GM12878 (cell line): ENCODE measurements around the gene PAN3. TPM values are rescaled to one million over a fixed set of nuclear protein-coding genes. Genes with fewer than 3 reads are reported as not detected.

Source experiments
- ATAC-seq: fragments of 200-7000 bp; cut with Tn5 transposase; 3 replicates; pipeline ENCODE4 v1.9.1; 2020; ENCODE audit warnings: mild to moderate bottlenecking, moderate library complexity
- BruUV-seq: library from RNA; stranded (reverse); fragments of 400-500 nt; replicated peaks from 2 replicates; lab custom pipeline; 2021; lab: Mats Ljungman, UMichigan
- CTCF ChIA-PET: fragments of 300-600 bp; sonication (Branson Sonifier 250); formaldehyde crosslinking; extraction: SDS; loops from one replicate; lab custom pipeline; 2021; ENCODE audit warnings: inconsistent platforms; lab: Yijun Ruan, JAX
- POLR2A ChIA-PET: fragments of 350-600 bp; formaldehyde crosslinking; extraction: SDS; loops from one replicate; lab custom pipeline; 2021; ENCODE audit warnings: inconsistent platforms; lab: Charles Lee
- RAD21 ChIA-PET: fragments of 300-600 bp; sonication (Branson Sonifier 250); formaldehyde crosslinking; loops from one replicate; lab custom pipeline; 2023; ENCODE audit warnings: antibody characterized with exemption; ENCODE audit not compliant: unreplicated experiment; lab: Charles Lee
- SMC1A ChIA-PET: fragments of 300-600 bp; sonication (Branson Sonifier 250); formaldehyde crosslinking; loops from one replicate; lab custom pipeline; 2023; ENCODE audit not compliant: unreplicated experiment, uncharacterized antibody; lab: Charles Lee
- DNase-seq: peaks from one replicate; pipeline ENCODE4 v3.0.0-alpha.2; 2011; ENCODE audit warnings: low read depth, low spot score
- FAIRE-seq: peaks from 3 replicates; lab custom pipeline; 2011; peaks lifted over from hg19 to GRCh38; lab: Jason Lieb, UNC
- H2AFZ ChIP-seq: 2 replicates; pipeline ENCODE4 v1.6.0; 2011; ENCODE audit warnings: low read depth, low read length, control low read depth; ENCODE audit not compliant: control insufficient read depth
- H3K27ac ChIP-seq: 2 replicates; pipeline ENCODE4 v1.5.1; 2011; ENCODE audit warnings: control low read depth; ENCODE audit not compliant: control insufficient read depth, insufficient read depth
- H3K27me3 ChIP-seq, 2 experiments: replicated peaks in 1 of 2; 2 replicates each; pipeline versions ENCODE4 v1.6.0 to v1.6.1; 2011; ENCODE audit warnings: low read length in 1 of 2; ENCODE audit not compliant: control insufficient read depth in 2 of 2, insufficient read depth in 2 of 2
- H3K36me3 ChIP-seq, 2 experiments: 2 replicates each; pipeline ENCODE4 v1.5.1; 2011; ENCODE audit warnings: low read length in 1 of 2; ENCODE audit not compliant: control insufficient read depth in 2 of 2, insufficient read depth in 2 of 2
- H3K4me1 ChIP-seq: 2 replicates; pipeline ENCODE4 v1.6.1; 2011; ENCODE audit warnings: mild to moderate bottlenecking, low read length, moderate library complexity, mixed read lengths; ENCODE audit not compliant: control insufficient read depth, insufficient read depth
- H3K4me2 ChIP-seq: 2 replicates; pipeline ENCODE4 v1.6.0; 2011; ENCODE audit warnings: control low read depth; ENCODE audit not compliant: control insufficient read depth, insufficient read depth
- H3K4me3 ChIP-seq: fragments of 200-600 bp; sonication (generic); 2 replicates; pipeline ENCODE4 v1.5.1; 2016
- H3K79me2 ChIP-seq: 2 replicates; pipeline ENCODE4 v1.6.0; 2011; ENCODE audit warnings: low read length; ENCODE audit not compliant: control insufficient read depth, insufficient read depth
- H3K9ac ChIP-seq: 2 replicates; pipeline ENCODE4 v1.8.0; 2011; ENCODE audit warnings: low read length, control low read depth, mixed read lengths; ENCODE audit not compliant: control insufficient read depth, insufficient read depth
- H3K9me3 ChIP-seq: replicated peaks from 3 replicates; pipeline ENCODE4 v1.5.1; 2011; ENCODE audit warnings: mild to moderate bottlenecking, low read length; ENCODE audit not compliant: control insufficient read depth, insufficient read depth
- H4K20me1 ChIP-seq: 2 replicates; pipeline ENCODE4 v1.6.0; 2011; ENCODE audit not compliant: control insufficient read depth, insufficient read depth
- ATF3 ChIP-seq: IDR thresholded peaks from 2 replicates; pipeline ENCODE4 v1.6.1; 2011; ENCODE audit warnings: low read depth, mild to moderate bottlenecking, low read length, moderate library complexity, borderline replicate concordance; ENCODE audit errors: extremely low read depth
- ATF7 ChIP-seq: fragments of 450-650 bp; IDR thresholded peaks from 2 replicates; pipeline ENCODE4 v1.6.1; 2016; ENCODE audit warnings: low read depth, mild to moderate bottlenecking
- CEBPZ ChIP-seq: fragments of 150-350 bp; IDR thresholded peaks from 2 replicates; pipeline ENCODE4 v1.6.1; 2016; ENCODE audit warnings: low read depth, low read length
- ESRRA ChIP-seq: IDR thresholded peaks from 2 replicates; pipeline ENCODE4 v1.6.1; 2012; ENCODE audit warnings: mild to moderate bottlenecking, low read length, improper control_type of control experiment
- JUND ChIP-seq: IDR thresholded peaks from 2 replicates; pipeline ENCODE4 v1.6.1; 2012; ENCODE audit warnings: low read depth, mild to moderate bottlenecking, low read length, improper control_type of control experiment, moderate library complexity
- TAF1 ChIP-seq: IDR thresholded peaks from 2 replicates; pipeline ENCODE4 v1.6.1; 2011; ENCODE audit warnings: mild to moderate bottlenecking, low read depth, low read length, borderline replicate concordance
- YY1 ChIP-seq: IDR thresholded peaks from 2 replicates; pipeline ENCODE4 v1.6.1; 2011; ENCODE audit warnings: low read depth, mild to moderate bottlenecking, low read length
- ZNF384 ChIP-seq: IDR thresholded peaks from 2 replicates; pipeline ENCODE4 v1.6.1; 2012; ENCODE audit warnings: low read depth, mild to moderate bottlenecking, low read length, improper control_type of control experiment, borderline replicate concordance
- ZNF622 ChIP-seq: fragments of 450-650 bp; IDR thresholded peaks from 2 replicates; pipeline ENCODE4 v1.6.1; 2017; ENCODE audit warnings: mild to moderate bottlenecking, inconsistent platforms
- ZNF687 ChIP-seq: fragments of 450-650 bp; IDR thresholded peaks from 2 replicates; pipeline ENCODE4 v1.6.1; 2017; ENCODE audit warnings: mild to moderate bottlenecking, moderate library complexity
- ZSCAN29 ChIP-seq: fragments of 450-650 bp; IDR thresholded peaks from 2 replicates; pipeline ENCODE4 v1.6.1; 2017; ENCODE audit warnings: mild to moderate bottlenecking, moderate library complexity
- WGBS: methylation state at CpG from one replicate; pipeline ENCODE4 v1.1.6; 2016; ENCODE audit warnings: low lambda C conversion rate; ENCODE audit not compliant: insufficient replicate concordance, insufficient coverage; ENCODE audit errors: missing lambda C conversion rate; 5-methylcytosine and 5-hydroxymethylcytosine counted together
- in situ Hi-C: fragments of 300-500 bp; cut with MboI; formaldehyde crosslinking; loops from 9 replicates; pipeline ENCODE4 v1.14.3; 2018; ENCODE audit warnings: mixed read lengths
- intact Hi-C: fragments of 100-400 bp; cut with micrococcal nuclease; formaldehyde crosslinking; loops from one replicate; pipeline ENCODE4 v1.14.2; 2022; ENCODE audit not compliant: unreplicated experiment
- polyA plus RNA-seq, 11 experiments: library from polyadenylated mRNA; depleted of rRNA in 4 of 11; unstranded in 6 of 11; stranded (reverse) in 5 of 11; fragments of >200 nt; fragmentation: Nextera tagmentation in 4 of 11; fragmentation: Illumina TruSeq in 1 of 11; extraction: Ambion mirVana in 4 of 11; extraction: Trizol in 1 of 11; gene quantifications; 1 replicate in 1 of 11; 2 replicates in 10 of 11; pipeline versions ENCODE4 v1.2.1 to v1.2.3, GENCODE V29; 2011 to 2016; ENCODE audit warnings: inconsistent platforms in 2 of 11, missing spikeins in 2 of 11, low read depth in 1 of 11
- total RNA-seq, 4 experiments: library from RNA; depleted of rRNA in 3 of 4; stranded (reverse); fragments of >200 nt in 3 of 4; fragmentation: Illumina TruSeq in 1 of 4; extraction: Trizol in 1 of 4; gene quantifications; 2 replicates each; pipeline versions ENCODE4 v1.2.1 to v1.2.3, GENCODE V29; 2013 to 2021
- TF ChIP-seq, protein P1 (sequence below): fragments of 450-650 bp; IDR thresholded peaks from 2 replicates; pipeline ENCODE4 v1.6.1; 2017; ENCODE audit warnings: borderline replicate concordance
- TF ChIP-seq, protein P2 (sequence below): fragments of 450-650 bp; conservative IDR thresholded peaks from 2 replicates; pipeline ENCODE4 v1.6.1; 2017; ENCODE audit warnings: mild to moderate bottlenecking, moderate library complexity

Gene PAN3
- total and polyA plus RNA-seq, 10 of the 15 experiments (the other 5 are each of a cell fraction or from before 2014, with no cell fraction given), result 13.0 to 33.3 (median 19.9) TPM

GRCh38 chr13:28089065-28089464 lies 49.3 kb upstream of the PAN3 start:
- no peaks in the 10 kb centered on the region for H3K9me3 ChIP-seq
- no peaks in the 10 kb centered on the region for H3K36me3 ChIP-seq
- H3K27me3 ChIP-seq, result no peaks in the 10 kb centered on the region
- ATAC-seq, result peak; percentile 59
- DNase-seq, result no peak
- H3K4me3 ChIP-seq, result no peak overlapping the region
- no TSS peak for BruUV-seq
- no peaks in the 10 kb centered on the region for H3K79me2 ChIP-seq
- RAD21 ChIA-PET, result no interaction called here
- CTCF ChIA-PET, result no interaction called here
- H2AFZ ChIP-seq, result no peak overlapping the region
- H3K9ac ChIP-seq, result no peak overlapping the region
- intact Hi-C loops (no loop called here), in situ Hi-C loops (no loop called here)
- WGBS, result 0% methylated on average over 1 of the region's 1 CpG
- POLR2A ChIA-PET, result no interaction called here
- FAIRE-seq, result peak; percentile 44
- SMC1A ChIA-PET, result no interaction called here
- H3K4me1 ChIP-seq, result no peaks in the 10 kb centered on the region
- no peak overlapping the region for H3K27ac ChIP-seq
- H4K20me1 ChIP-seq, result no peaks in the 10 kb centered on the region
- H3K4me2 ChIP-seq, result no peak overlapping the region
- TF ChIP-seq JUND (no peak), TAF1 (no peak), CEBPZ (no peak), ATF7 (peak; percentile 47), ATF3 (no peak), ZNF622 (no peak), ZNF687 (peak; percentile 24; the same call in 1 of the 2 replicates), YY1 (no peak), ZSCAN29 (no peak), ZNF384 (no peak), ESRRA (no peak)
- TF ChIP-seq, protein P1, sequence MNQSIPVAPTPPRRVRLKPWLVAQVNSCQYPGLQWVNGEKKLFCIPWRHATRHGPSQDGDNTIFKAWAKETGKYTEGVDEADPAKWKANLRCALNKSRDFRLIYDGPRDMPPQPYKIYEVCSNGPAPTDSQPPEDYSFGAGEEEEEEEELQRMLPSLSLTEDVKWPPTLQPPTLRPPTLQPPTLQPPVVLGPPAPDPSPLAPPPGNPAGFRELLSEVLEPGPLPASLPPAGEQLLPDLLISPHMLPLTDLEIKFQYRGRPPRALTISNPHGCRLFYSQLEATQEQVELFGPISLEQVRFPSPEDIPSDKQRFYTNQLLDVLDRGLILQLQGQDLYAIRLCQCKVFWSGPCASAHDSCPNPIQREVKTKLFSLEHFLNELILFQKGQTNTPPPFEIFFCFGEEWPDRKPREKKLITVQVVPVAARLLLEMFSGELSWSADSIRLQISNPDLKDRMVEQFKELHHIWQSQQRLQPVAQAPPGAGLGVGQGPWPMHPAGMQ, result no peak
- TF ChIP-seq, protein P2, sequence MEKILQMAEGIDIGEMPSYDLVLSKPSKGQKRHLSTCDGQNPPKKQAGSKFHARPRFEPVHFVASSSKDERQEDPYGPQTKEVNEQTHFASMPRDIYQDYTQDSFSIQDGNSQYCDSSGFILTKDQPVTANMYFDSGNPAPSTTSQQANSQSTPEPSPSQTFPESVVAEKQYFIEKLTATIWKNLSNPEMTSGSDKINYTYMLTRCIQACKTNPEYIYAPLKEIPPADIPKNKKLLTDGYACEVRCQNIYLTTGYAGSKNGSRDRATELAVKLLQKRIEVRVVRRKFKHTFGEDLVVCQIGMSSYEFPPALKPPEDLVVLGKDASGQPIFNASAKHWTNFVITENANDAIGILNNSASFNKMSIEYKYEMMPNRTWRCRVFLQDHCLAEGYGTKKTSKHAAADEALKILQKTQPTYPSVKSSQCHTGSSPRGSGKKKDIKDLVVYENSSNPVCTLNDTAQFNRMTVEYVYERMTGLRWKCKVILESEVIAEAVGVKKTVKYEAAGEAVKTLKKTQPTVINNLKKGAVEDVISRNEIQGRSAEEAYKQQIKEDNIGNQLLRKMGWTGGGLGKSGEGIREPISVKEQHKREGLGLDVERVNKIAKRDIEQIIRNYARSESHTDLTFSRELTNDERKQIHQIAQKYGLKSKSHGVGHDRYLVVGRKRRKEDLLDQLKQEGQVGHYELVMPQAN, result no peak
